Keratinocyte (primary cell): ENCODE results near the gene CLDN19.
A peak's percentile ranks its signal among the peaks of the same experiment; 100 is the strongest.

Experiments
- CTCF ChIP-seq, 3 experiments: IDR thresholded peaks in 1 of 3; conservative IDR thresholded peaks in 1 of 3; optimal IDR thresholded peaks in 1 of 3; 2 replicates in 2 of 3; 3 replicates in 1 of 3; pipeline versions ENCODE3 to v1.5.1; 2011; ENCODE audit warnings: low read length in 3 of 3, mild to moderate bottlenecking in 3 of 3, moderate library complexity in 2 of 3, control low read depth in 1 of 3, inconsistent platforms in 1 of 3; ENCODE audit not compliant: insufficient read depth in 2 of 3; ENCODE audit errors: extremely low read depth in 1 of 3
- EZH2 ChIP-seq: IDR thresholded peaks from one replicate; pipeline ENCODE4 v1.6.1; 2012; ENCODE audit warnings: inconsistent platforms, mild to moderate bottlenecking, low read length, moderate library complexity

- TF ChIP-seq CTCF (optimal IDR thresholded peaks at IDR 0.05 in 1 of 3, IDR thresholded peaks at IDR 0.05 in 1 of 3, conservative IDR thresholded peaks at IDR 0.05 in 1 of 3; ENCODE audit: extremely low read depth in 1 of 3, insufficient read depth in 2 of 3, low read length in 3 of 3) (peak in 1 of 3 experiments; percentile 27), EZH2 (no peak)
Observed at GRCh38 chr1:42759114-42759513, 19.1 kb upstream of the CLDN19 start.
